NCI-H82 treated with DMSO at 0.1 percent for 48 hours (cell line): ENCODE data around the gene TTLL5.

Experiments
- DNase-seq: peaks from one replicate; lab custom pipeline; 2025; ENCODE audit not compliant: unreplicated experiment; lab: John Stamatoyannopoulos, UW

TTLL5 gene

GRCh38 chr14:75794615-75795038 is 133.6 kb downstream of the TTLL5 start:
- DNase-seq = no peak

- DNase-seq = no peak
Measured at GRCh38 chr14:75800792-75801191, 139.7 kb downstream of the TTLL5 start.

- DNase-seq = no peak
Measured at GRCh38 chr14:75802486-75802885, 141.4 kb downstream of the TTLL5 start.

GRCh38 chr14:75803765-75804164 is 142.7 kb downstream of the TTLL5 start:
- DNase-seq = no peak

- DNase-seq = no peak
Measured at GRCh38 chr14:75804570-75805275, 143.7 kb downstream of the TTLL5 start.

GRCh38 chr14:75805646-75806045 is 144.6 kb downstream of the TTLL5 start:
- DNase-seq = no peak

- no peak for DNase-seq
Measured at GRCh38 chr14:75806352-75806832, 145.3 kb downstream of the TTLL5 start.

- no peak for DNase-seq
Measured at GRCh38 chr14:75807667-75808360, 146.8 kb downstream of the TTLL5 start.

- no peak for DNase-seq
Measured at GRCh38 chr14:75811136-75811829, 150.2 kb downstream of the TTLL5 start.

- no peak for DNase-seq
Measured at GRCh38 chr14:75811872-75812499, 150.9 kb downstream of the TTLL5 start.

- DNase-seq = no peak
Measured at GRCh38 chr14:75812622-75813021, 151.6 kb downstream of the TTLL5 start.

- no peak for DNase-seq
Measured at GRCh38 chr14:75820761-75821160, 159.7 kb downstream of the TTLL5 start.

- no peak for DNase-seq
Measured at GRCh38 chr14:75821831-75822521, 160.9 kb downstream of the TTLL5 start.

GRCh38 chr14:75822522-75823141 is 161.6 kb downstream of the TTLL5 start:
- no peak for DNase-seq

GRCh38 chr14:75823334-75823733 is 162.3 kb downstream of the TTLL5 start:
- DNase-seq = no peak

- no peak for DNase-seq
Measured at GRCh38 chr14:75824318-75824717, 163.3 kb downstream of the TTLL5 start.

- DNase-seq = no peak
Measured at GRCh38 chr14:75825147-75825592, 164.1 kb downstream of the TTLL5 start.

GRCh38 chr14:75826599-75826998 is 165.6 kb downstream of the TTLL5 start:
- DNase-seq = no peak

- peak; percentile 60 for DNase-seq
Measured at GRCh38 chr14:75827331-75827730, 166.3 kb downstream of the TTLL5 start.

- no peak for DNase-seq
Measured at GRCh38 chr14:75829316-75829715, 168.3 kb downstream of the TTLL5 start.
